HG02884 (cell line): Measurements from ENCODE around the gene CDH13.

Experiments
- ATAC-seq: cut with Tn5 transposase; IDR thresholded peaks from one replicate; pipeline ENCODE4 v1.9.1; 2021; ENCODE audit warnings: mild to moderate bottlenecking, moderate library complexity; ENCODE audit not compliant: unreplicated experiment

The CDH13 gene

GRCh38 chr16:82735673-82736091 lies 108.9 kb downstream of the CDH13 start:
- ATAC-seq, result peak; percentile 64

GRCh38 chr16:82736224-82736623 lies 109.5 kb downstream of the CDH13 start:
- ATAC-seq, result no peak

- no peak for ATAC-seq
These were observed 111.9 kb downstream of the CDH13 start for GRCh38 chr16:82738699-82739098.

- ATAC-seq, result no peak
These were observed 114.4 kb downstream of the CDH13 start for GRCh38 chr16:82741073-82741615.

GRCh38 chr16:82744958-82745357 lies 118.2 kb downstream of the CDH13 start:
- no peak for ATAC-seq

GRCh38 chr16:82748026-82748425 lies 121.3 kb downstream of the CDH13 start:
- no peak for ATAC-seq

DNA sequence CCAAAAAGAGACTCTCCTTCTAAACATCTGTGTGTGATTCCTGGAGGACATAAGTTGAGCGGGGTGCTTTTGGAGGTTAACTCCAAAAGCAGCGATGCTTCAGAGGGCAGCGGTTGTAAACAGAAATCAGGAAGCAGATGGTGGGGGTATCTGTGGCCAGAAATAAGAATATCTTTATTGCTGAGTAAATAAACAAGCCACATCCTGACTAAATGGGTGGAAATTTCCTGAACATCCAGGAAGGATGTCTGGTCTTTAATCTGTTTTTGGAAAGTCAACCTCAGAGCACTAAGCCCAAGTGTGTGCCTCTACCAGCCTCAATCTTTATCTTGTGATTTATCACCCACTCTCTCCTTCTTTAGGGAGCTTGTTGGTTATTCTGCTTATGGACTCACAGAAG lies 123.3 kb downstream of the CDH13 start:
- ATAC-seq, result no peak

GRCh38 chr16:82751020-82751419 lies 124.3 kb downstream of the CDH13 start:
- ATAC-seq, result no peak

DNA sequence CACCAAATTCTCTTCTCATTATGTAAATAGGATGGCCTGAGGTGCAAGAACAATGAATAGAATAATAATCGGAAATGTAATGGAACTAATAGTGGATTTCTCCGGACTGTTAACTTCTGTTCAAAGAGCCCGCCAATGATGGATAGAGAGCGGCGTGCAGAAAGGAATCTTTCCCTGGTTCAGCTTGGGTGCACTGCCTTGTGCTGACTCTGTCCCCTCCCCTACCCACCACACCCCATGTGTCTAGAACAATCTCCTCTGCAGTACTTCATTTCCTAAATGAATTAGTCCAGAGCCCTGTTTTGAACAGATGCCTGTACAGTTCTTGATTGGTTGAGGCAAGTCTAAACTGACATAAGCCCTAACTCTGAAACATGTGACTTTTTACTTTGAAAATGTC lies 125.4 kb downstream of the CDH13 start:
- ATAC-seq, result no peak

GRCh38 chr16:82753821-82754220 lies 127.1 kb downstream of the CDH13 start:
- ATAC-seq, result no peak

- ATAC-seq, result no peak
These were observed 128.1 kb downstream of the CDH13 start for GRCh38 chr16:82754716-82755513.

DNA sequence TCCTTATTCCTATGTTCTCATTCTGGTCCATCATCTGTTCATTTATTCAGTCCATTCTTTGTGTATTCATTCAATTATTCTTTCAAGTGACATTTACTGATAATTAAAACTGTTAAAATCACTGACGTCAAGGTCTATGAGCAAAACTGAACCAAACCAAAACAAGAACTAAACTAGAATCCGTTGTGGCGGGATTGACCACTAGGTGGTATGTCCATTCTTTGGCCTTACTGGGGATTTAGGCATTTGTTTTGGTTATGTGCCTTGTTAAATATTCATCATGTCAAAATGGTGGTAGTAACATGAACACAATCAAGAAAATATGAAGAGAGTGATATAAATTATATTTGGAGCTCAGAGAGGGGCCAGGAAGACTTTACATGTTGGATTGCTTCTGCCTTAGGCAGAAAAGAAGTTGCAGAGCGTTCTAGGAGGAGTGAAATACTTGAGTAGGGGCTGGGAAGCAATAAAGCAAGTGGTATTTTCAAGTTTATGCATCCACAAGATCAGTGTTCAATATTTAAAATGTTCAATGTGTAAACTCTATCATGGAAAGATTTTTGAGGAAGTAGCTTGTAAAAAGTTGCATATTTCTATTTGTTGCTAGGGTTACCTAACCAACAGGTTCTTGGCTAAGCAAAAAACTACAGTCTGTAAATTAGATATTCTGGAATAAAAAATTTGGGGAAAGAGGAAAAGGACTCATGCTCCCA lies 129.0 kb downstream of the CDH13 start:
- ATAC-seq, result no peak

DNA sequence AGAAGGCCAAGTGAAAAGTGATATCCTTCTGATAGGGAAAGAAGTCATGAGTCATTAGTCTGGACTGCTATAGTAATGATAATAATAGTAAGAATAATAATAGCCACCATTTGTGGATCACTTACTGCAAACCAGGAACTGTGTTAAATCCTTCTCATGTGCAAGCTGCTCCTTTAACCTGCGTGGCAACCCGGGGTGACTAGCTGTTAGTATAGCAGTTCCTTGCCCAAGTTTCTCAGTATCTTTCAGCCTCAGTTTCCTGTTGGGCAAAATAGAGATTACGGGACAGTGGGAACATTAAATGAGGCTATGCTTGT lies 129.5 kb downstream of the CDH13 start:
- no peak for ATAC-seq

DNA sequence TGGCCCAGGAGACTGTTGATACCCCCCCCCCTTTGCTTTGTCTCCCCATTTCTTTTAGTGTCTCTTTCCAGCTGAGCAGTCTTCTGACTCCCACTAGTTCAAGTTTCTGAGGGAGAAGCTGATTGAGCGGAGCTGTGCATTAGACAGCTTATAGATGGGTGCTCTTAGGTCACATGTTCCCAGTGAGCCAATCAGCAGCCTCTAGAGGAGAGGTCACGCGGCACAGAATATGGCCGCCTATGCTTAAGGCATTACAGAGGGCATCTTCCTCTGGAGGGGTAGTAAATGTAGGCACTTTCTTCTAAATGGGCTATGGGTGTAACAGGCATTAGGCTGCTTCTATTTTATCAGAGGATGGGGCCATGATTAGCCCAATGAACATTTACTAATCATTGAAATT lies 131.6 kb downstream of the CDH13 start:
- no peak for ATAC-seq

GRCh38 chr16:82758904-82759303 lies 132.1 kb downstream of the CDH13 start:
- no peak for ATAC-seq

- no peak for ATAC-seq
These were observed 134.5 kb downstream of the CDH13 start for GRCh38 chr16:82761236-82761635.

DNA sequence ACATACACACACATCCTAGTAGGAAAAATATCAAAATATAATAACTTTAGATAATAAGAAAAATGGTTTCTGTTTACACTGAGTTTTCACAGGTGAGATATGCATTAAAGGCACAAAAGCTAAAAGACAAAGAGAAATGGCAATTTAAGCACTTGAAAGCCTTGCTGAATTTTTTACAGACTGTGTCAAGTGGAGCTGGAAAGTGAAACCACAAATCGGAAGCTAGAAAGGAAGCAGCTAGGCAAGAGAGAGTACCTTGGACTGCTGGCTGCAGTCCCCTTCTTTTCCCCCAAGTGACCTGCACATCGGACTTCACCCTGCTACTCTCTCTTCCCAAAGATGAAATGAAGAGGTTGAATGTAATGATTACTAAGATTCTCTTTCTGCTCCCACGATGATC lies 135.1 kb downstream of the CDH13 start:
- no peak for ATAC-seq

DNA sequence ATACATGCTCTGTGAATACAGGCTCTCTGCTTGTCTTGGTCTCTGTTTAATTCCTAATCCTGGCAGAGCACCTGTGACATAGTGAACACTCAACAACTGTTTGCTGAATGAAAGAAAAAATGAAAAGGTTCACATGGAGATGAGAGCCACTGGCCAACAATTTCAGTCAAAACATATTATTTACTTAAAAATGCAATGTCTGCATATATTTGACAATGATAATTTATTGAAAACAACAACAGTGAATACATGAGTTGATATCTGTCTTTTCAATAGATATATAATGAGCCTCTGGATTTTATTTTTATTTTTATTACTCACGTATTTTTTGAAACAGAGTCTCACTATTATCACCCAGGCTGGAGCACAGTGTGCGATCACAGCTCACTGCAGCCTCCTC lies 136.6 kb downstream of the CDH13 start:
- ATAC-seq, result no peak

DNA sequence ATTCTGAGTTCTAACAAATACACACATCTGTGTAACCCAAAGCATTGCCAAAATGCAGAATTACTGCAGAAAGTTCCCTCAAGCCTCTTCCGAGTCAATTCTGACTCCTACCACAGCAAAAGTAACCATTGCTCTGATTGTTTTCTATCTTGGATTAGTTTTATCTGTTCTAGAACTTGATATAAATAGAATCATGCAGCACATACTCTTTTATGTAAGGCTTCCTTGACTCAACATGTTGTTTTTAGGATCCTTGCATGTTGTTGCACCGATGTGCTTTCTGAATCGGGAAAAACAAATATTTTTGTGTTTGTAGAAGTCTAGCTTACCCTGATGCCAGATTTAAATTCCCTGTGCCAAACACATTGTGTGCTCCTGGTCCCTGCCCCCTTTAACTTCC lies 140.4 kb downstream of the CDH13 start:
- no peak for ATAC-seq

DNA sequence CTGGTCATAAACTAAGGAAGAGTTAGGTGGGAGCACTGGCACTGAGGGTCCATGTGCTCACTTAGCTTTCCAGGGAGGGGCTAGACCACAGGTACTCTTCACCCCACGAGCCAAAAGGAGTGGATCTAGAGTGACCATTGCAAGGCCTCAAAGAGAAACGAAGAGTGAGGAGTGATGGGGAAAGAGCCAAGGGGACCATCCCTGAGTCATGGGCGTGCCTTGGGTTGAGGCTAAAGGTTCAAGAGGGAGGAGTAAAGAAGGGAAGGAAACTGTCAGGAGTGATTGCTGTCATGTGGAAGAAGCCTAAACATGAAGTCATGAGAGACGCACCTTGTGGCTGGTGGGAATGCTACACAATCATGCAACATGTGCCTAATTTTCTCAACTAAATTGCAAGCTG lies 141.0 kb downstream of the CDH13 start:
- ATAC-seq, result no peak

DNA sequence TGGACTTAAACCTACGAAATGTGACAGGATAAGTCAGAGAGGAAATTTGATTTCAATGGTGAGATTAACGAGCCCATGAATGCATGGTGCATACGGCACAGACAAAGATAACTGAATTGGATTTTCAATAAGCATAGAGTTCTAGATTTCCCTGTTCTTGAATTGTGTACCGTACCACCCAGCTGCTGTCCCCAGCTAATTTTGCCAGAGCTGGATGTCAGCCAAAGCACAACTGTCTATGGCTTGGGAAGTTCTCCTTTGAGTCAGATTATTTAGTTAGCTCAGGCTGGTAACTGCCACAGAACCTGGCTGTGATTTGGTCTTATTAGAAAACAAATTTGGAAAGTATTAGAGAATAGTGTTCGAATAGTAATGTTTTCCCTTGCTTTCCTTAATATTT lies 143.1 kb downstream of the CDH13 start:
- ATAC-seq, result no peak

- peak; percentile 38 for ATAC-seq
These were observed 145.4 kb downstream of the CDH13 start for GRCh38 chr16:82772215-82772614.
